Caco-2 (cell line): ENCODE results near the gene ASZ1. TPM values are rescaled to one million over a fixed set of nuclear protein-coding genes. Genes with fewer than 3 reads are reported as not detected.

ENCODE experiments used
- BruUV-seq: library from RNA; stranded (reverse); fragments of 400-500 nt; replicated peaks from 2 replicates; lab custom pipeline; 2021; lab: Mats Ljungman, UMichigan
- CTCF ChIA-PET: fragments of 300-600 bp; sonication (Branson Sonifier 250); formaldehyde crosslinking; loops from one replicate; lab custom pipeline; 2022; ENCODE audit warnings: antibody characterized with exemption; lab: Charles Lee
- POLR2A ChIA-PET: fragments of 300-600 bp; sonication (Branson Sonifier 250); formaldehyde crosslinking; loops from one replicate; lab custom pipeline; 2022; ENCODE audit warnings: antibody characterized with exemption; lab: Charles Lee
- DNase-seq, 2 experiments: peaks; one replicate each; pipeline versions ENCODE4 v3.0.0 to v3.0.0-alpha.2; 2020 to 2022
- H3K27me3 ChIP-seq: replicated peaks from 2 replicates; pipeline ENCODE4 v1.6.0; 2011; ENCODE audit warnings: low read length; ENCODE audit not compliant: control insufficient read depth, insufficient read depth
- H3K36me3 ChIP-seq: 2 replicates; pipeline ENCODE4 v1.5.1; 2011; ENCODE audit warnings: low read length; ENCODE audit not compliant: control insufficient read depth, insufficient read depth
- H3K4me1 ChIP-seq: fragments of 250-450 bp; sonication (Bioruptor Pico); 2 replicates; pipeline ENCODE4 v1.5.1; 2020; ENCODE audit warnings: mild to moderate bottlenecking
- H3K4me3 ChIP-seq: 2 replicates; pipeline ENCODE4 v1.5.1; 2011; ENCODE audit warnings: low read depth, mild to moderate bottlenecking, control low read depth, low read length
- H3K9me3 ChIP-seq: fragments of 250-450 bp; sonication (Bioruptor Pico); 2 replicates; pipeline ENCODE4 v1.5.1; 2020; ENCODE audit warnings: mild to moderate bottlenecking, moderate library complexity
- H3K27ac Mint-ChIP-seq: one replicate; pipeline ENCODE4 v1.8.0; 2022; ENCODE audit warnings: mixed read lengths; ENCODE audit not compliant: unreplicated experiment
- H3K27me3 Mint-ChIP-seq: one replicate; pipeline ENCODE4 v1.8.0; 2022; ENCODE audit warnings: mixed read lengths; ENCODE audit not compliant: insufficient read depth, unreplicated experiment
- H3K36me3 Mint-ChIP-seq: one replicate; pipeline ENCODE4 v1.8.0; 2022; ENCODE audit warnings: mild to moderate bottlenecking, mixed read lengths; ENCODE audit not compliant: insufficient read depth, unreplicated experiment
- H3K4me1 Mint-ChIP-seq: one replicate; pipeline ENCODE4 v1.8.0; 2022; ENCODE audit warnings: low read depth, mixed read lengths; ENCODE audit not compliant: unreplicated experiment
- H3K4me3 Mint-ChIP-seq: one replicate; pipeline ENCODE4 v1.8.0; 2022; ENCODE audit warnings: mild to moderate bottlenecking, moderate library complexity, mixed read lengths; ENCODE audit not compliant: unreplicated experiment
- H3K9me3 Mint-ChIP-seq: one replicate; pipeline ENCODE4 v1.8.0; 2022; ENCODE audit warnings: mixed read lengths; ENCODE audit not compliant: unreplicated experiment
- intact Hi-C: fragments of 100-400 bp; cut with micrococcal nuclease; formaldehyde crosslinking; loops from one replicate; pipeline ENCODE4 v1.10.0; 2022; ENCODE audit not compliant: unreplicated experiment
- total RNA-seq: library from RNA; stranded (reverse); gene quantifications from 2 replicates; pipeline ENCODE4 v1.2.3, GENCODE V29; 2022
- TF ChIP-seq, protein P1 (sequence below), 2 experiments: fragments of 200-600 bp in 1 of 2; IDR thresholded peaks; 1 replicate in 1 of 2; 2 replicates in 1 of 2; pipeline versions ENCODE4 v1.5.1 to v1.8.0; 2011 to 2022; ENCODE audit warnings: antibody characterized with exemption in 1 of 2, control low read depth in 1 of 2, inconsistent platforms in 1 of 2, low read depth in 1 of 2, low read length in 1 of 2, mild to moderate bottlenecking in 1 of 2, moderate library complexity in 1 of 2; ENCODE audit not compliant: insufficient read depth in 1 of 2, severe bottlenecking in 1 of 2, unreplicated experiment in 1 of 2

The ASZ1 gene
- total RNA-seq, 1 experiment from 2014 or later: not detected

DNA sequence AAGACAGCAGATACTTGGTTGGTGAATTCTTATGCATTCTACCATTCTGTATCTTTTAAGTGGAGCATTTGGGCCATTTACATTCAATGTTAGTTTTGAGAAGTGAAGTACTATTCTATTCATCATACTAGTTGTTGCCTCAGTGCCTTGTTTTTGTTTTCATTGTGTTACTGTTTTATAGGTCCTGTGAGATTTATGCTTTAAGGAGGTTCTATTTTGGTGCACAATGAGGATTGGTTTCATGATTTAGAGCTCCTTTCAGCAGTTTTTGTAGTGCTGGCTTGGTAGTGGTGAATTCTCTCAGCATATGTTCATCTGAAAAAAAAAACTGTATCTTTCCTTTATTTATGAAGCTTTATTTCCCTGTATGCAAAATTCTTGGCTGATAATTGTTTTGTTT is 81.1 kb downstream of the ASZ1 start:
- Mint-ChIP-seq H3K27ac (no peak overlapping the region), H3K9me3 (no peaks in the 10 kb centered on the region), H3K4me1 (peaks cover 6% of the 10 kb centered on the region), H3K4me3 (no peak overlapping the region), H3K27me3 (peaks cover 49% of the 10 kb centered on the region), H3K36me3 (no peaks in the 10 kb centered on the region)
- intact Hi-C loops: no loop called here
- Histone ChIP-seq H3K4me1 (no peaks in the 10 kb centered on the region), H3K4me3 (no peak overlapping the region), H3K27me3 (no peaks in the 10 kb centered on the region), H3K9me3 (no peaks in the 10 kb centered on the region; the same call in 1 of the 2 replicates), H3K36me3 (no peaks in the 10 kb centered on the region)
- TF ChIP-seq, protein P1, sequence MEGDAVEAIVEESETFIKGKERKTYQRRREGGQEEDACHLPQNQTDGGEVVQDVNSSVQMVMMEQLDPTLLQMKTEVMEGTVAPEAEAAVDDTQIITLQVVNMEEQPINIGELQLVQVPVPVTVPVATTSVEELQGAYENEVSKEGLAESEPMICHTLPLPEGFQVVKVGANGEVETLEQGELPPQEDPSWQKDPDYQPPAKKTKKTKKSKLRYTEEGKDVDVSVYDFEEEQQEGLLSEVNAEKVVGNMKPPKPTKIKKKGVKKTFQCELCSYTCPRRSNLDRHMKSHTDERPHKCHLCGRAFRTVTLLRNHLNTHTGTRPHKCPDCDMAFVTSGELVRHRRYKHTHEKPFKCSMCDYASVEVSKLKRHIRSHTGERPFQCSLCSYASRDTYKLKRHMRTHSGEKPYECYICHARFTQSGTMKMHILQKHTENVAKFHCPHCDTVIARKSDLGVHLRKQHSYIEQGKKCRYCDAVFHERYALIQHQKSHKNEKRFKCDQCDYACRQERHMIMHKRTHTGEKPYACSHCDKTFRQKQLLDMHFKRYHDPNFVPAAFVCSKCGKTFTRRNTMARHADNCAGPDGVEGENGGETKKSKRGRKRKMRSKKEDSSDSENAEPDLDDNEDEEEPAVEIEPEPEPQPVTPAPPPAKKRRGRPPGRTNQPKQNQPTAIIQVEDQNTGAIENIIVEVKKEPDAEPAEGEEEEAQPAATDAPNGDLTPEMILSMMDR (IDR thresholded peaks at IDR 0.05; ENCODE audit: insufficient read depth in 1 of 2, low read depth in 1 of 2, low read length in 1 of 2, severe bottlenecking in 1 of 2, unreplicated experiment in 1 of 2): no peak
- BruUV-seq: no TSS peak
- ChIA-PET POLR2A (no interaction called here), CTCF (no interaction called here)
- no peak for DNase-seq

DNA sequence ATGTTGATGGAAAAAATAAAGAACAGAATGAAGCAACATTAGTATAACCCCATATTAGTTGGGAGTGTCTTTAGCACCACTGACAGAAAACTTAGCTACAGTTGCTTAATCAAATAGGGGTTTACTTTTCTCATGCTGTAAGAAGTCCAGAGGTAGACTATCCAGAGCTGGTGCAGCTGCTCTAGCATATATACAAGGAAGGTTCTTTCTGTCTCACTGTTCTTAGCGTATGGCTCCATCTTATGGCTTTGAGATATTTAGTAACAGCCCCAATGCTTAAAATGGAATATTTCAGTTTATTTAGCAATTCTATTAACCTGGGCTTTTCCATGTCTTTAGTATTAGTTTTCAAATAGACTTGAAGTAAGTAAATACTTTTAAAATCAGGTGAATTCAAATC is 89.3 kb downstream of the ASZ1 start:
- ChIA-PET CTCF (interaction anchor here (1.1 kb wide), 1 partner anchor 125 kb away, joined by 4 read pairs; no protein-coding TSS in a partner anchor), POLR2A (interaction anchor here (0.5 kb wide), 1 partner anchor 137 kb away, joined by 3 read pairs; no protein-coding TSS in a partner anchor)
- H3K4me1 Mint-ChIP-seq: peaks cover 8% of the 10 kb centered on the region

DNA sequence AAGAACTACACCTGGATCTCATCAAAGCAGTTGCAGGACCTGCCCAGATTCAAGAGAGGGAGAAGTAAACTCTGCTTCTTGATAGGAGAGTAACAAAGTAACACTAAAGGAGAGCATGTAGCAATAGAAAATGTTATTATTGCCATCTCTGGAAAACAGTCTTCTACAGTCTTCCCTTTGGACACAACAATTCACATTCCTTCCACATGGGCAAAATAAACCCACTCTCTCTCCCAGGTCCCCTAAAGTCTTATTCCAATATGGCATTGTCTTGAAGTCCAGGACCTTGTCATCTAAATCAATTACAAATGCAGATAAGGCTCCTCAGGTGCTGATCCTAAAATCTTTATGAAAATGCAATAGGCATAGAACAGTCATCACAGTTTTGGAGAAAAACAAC is 94.1 kb downstream of the ASZ1 start:
- CTCF ChIA-PET: no interaction called here
- Mint-ChIP-seq H3K4me1 (peaks cover 8% of the 10 kb centered on the region), H3K36me3 (no peaks in the 10 kb centered on the region), H3K27ac (no peak overlapping the region), H3K4me3 (no peak overlapping the region), H3K27me3 (peaks cover 26% of the 10 kb centered on the region), H3K9me3 (peaks cover 10% of the 10 kb centered on the region)
- no TSS peak for BruUV-seq
- Histone ChIP-seq H3K27me3 (no peaks in the 10 kb centered on the region), H3K9me3 (no peaks in the 10 kb centered on the region), H3K36me3 (no peaks in the 10 kb centered on the region), H3K4me1 (no peaks in the 10 kb centered on the region), H3K4me3 (no peak overlapping the region)
- TF ChIP-seq, protein P1 (IDR thresholded peaks at IDR 0.05; ENCODE audit: insufficient read depth in 1 of 2, low read depth in 1 of 2, low read length in 1 of 2, severe bottlenecking in 1 of 2, unreplicated experiment in 1 of 2): peak; percentile 25 to 30
- DNase-seq: no peak
- POLR2A ChIA-PET: no interaction called here
- intact Hi-C loops: no loop called here

More for the DNA sequence above, 89.3 kb downstream of the ASZ1 start:
- Mint-ChIP-seq H3K27me3 (peaks cover 24% of the 10 kb centered on the region), H3K4me3 (no peak overlapping the region), H3K27ac (no peak overlapping the region), H3K9me3 (no peaks in the 10 kb centered on the region), H3K36me3 (no peaks in the 10 kb centered on the region)
- TF ChIP-seq, protein P1 (IDR thresholded peaks at IDR 0.05; ENCODE audit: insufficient read depth in 1 of 2, low read depth in 1 of 2, low read length in 1 of 2, severe bottlenecking in 1 of 2, unreplicated experiment in 1 of 2): no peak
- H3K4me1 ChIP-seq: no peaks in the 10 kb centered on the region
- no peaks in the 10 kb centered on the region for H3K27me3 ChIP-seq
- intact Hi-C loops: loop anchor here (1.0 kb wide), 1 partner anchor 125 kb away; no protein-coding TSS in a partner anchor
- no peaks in the 10 kb centered on the region for H3K36me3 ChIP-seq
- BruUV-seq: no TSS peak
- H3K4me3 ChIP-seq: no peak overlapping the region
- H3K9me3 ChIP-seq: no peaks in the 10 kb centered on the region; the same call in 1 of the 2 replicates
- DNase-seq: no peak
